HG02623 (cell line): ENCODE data around the gene SLU7.

Source experiments
- ATAC-seq: cut with Tn5 transposase; IDR thresholded peaks from one replicate; pipeline ENCODE4 v1.9.1; 2021; ENCODE audit warnings: moderate library complexity; ENCODE audit not compliant: unreplicated experiment

The SLU7 gene

GRCh38 chr5:160418561-160419457, at the start of gene SLU7:
SLU7 (minus strand) TSS chr5:160419081; CDS start chr5:160415294, 3,787 bp downstream.
- peak; percentile 55 for ATAC-seq

- no peak for ATAC-seq
Measured at GRCh38 chr5:160468363-160468975, 49.6 kb upstream of the SLU7 start.

- ATAC-seq, result peak; percentile 87
Measured at GRCh38 chr5:160467555-160468362, 48.9 kb upstream of the SLU7 start.

DNA sequence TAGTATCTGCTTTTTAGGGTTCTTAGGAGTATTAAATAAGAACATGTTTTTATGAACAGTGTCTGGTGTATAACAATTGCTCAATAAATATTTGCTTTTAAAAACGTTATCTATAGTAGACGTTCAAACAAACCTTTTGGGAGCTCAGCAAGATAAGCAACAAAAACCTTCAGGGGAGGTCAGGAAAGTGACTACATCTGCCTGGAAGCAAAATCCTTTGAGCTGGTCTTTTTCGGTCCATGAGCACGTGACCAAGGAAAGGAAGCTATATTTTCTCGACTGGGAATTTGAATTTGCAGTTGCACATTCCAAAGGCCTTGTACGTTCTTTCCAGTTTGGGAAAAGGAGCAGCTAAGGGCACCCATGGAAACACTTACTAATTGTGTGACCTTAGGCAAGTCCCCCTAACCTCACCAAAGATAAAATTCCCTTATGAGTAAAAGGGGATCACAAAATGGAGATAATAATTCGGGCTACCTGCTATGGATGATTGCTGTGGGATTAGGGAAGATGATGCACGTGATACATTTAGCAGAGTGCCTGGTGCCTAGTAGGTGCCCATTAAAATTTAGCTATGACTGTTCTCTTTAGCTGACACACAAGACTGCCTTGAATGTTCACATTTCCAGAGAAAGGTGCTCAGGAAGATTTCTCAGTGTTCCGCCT, 48.1 kb upstream of the SLU7 start:
- no peak for ATAC-seq

- ATAC-seq, result no peak
Measured at GRCh38 chr5:160466116-160466515, 47.2 kb upstream of the SLU7 start.

GRCh38 chr5:160464466-160464797, 45.6 kb upstream of the SLU7 start:
- no peak for ATAC-seq

DNA sequence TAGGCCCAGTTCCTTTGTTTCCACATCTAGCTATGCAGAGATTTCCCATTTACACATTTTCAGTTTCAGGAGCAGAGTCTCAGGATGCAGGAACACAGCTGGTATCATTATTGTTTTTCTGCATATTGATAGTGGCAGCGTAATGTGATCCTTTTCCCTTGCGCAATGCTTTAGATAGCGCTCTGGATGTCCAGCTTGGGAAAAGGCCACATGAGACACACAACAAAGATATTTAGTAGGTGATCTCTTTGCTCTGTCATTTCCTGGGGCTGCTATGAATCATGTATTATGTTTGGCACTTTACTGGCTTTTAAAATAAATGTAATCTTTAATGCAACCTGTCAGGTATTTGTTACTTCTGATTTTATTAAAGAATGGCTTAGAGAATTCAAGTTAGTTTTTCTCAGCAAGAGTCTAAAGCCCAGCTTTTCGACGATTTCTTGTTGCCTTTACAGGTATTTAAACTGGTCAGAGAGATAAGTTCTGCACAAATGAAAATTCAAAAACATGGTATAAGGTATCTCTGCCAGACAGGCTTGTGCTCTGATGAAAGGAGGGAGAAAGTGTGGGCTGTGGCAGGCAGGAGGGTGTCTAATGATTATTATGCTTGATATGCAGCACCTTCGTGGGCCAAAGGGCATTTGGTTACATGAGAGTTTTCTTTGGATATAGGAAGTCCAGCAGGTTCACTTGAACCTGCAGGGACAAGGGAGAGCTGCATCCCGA, 45.0 kb upstream of the SLU7 start:
- ATAC-seq, result no peak

DNA sequence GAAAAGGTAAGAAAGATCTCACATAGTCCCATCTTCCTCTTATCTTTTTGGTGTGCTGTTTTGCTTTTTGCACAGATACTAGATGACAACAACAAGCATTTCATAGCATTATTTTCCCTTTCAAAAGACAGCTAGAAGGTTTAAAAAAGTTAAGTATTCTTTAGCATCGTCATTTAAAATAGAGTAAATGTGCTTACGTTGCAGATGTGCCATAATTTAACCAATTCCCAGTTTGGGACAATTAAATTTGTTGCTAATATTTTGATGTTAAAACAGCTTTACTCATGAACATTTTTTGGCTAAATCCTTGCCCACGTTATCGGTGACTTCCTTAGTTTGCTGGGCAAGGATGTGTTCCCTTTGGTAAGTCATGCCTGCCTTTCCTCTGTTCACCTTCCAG, 44.3 kb upstream of the SLU7 start:
- ATAC-seq, result no peak

DNA sequence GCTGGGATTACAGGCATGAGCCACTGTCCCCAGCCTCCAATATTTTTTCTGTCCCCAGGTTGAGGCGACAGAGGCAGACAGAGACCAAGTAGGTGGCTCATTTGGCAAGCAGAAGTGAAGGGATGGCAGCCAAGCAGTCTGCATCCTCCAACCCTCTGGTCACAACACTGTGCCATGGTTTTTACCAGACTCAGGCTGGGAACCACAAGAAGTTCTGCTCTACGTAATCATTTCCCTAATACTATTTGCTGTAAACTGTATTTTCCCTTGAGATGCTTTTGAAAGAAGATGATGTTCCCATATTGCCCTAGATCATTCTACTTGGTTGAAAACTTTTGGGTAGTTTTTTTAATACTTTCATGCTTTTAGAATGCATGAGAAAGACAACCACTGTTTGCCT, 43.3 kb upstream of the SLU7 start:
- ATAC-seq, result peak; percentile 28

- no peak for ATAC-seq
Measured at GRCh38 chr5:160461378-160461777, 42.5 kb upstream of the SLU7 start.

GRCh38 chr5:160460377-160461049, 41.6 kb upstream of the SLU7 start:
- no peak for ATAC-seq

- ATAC-seq, result peak; percentile 78
Measured at GRCh38 chr5:160458806-160459800, 40.2 kb upstream of the SLU7 start.

GRCh38 chr5:160457252-160457651, 38.4 kb upstream of the SLU7 start:
- ATAC-seq, result no peak

- no peak for ATAC-seq
Measured at GRCh38 chr5:160456480-160457177, 37.7 kb upstream of the SLU7 start.

GRCh38 chr5:160455600-160455999, 36.7 kb upstream of the SLU7 start:
- ATAC-seq, result no peak

DNA sequence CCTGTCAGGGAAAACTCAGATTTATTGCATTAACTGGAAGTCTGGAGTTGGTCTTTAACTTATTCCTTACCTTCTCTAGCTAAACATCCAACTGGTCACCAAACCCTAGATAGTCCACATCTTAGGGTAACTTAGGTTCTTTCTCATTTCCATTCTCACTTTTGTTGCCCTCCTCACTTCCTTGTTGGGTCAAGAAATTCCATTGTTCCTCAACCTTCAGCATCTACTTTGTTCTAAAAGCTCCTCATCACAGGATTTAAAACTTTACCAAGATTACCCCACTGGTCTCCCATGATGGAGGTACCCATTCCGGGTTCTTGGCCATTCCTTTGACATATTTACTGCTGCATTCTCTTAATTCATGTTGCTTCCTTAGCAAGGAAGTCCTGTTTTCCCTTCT, 34.9 kb upstream of the SLU7 start:
- no peak for ATAC-seq

- ATAC-seq, result no peak
Measured at GRCh38 chr5:160452795-160453194, 33.9 kb upstream of the SLU7 start.

GRCh38 chr5:160452036-160452435, 33.2 kb upstream of the SLU7 start:
- ATAC-seq, result no peak
